Panc1 (cell line): Measurements from ENCODE around the gene HS3ST5.

Experiments
- CTCF ChIP-seq: fragments of 450-650 bp; IDR thresholded peaks from 2 replicates; pipeline ENCODE4 v1.5.1; 2017; ENCODE audit warnings: mild to moderate bottlenecking
- POLR2AphosphoS5 ChIP-seq: IDR thresholded peaks from 2 replicates; pipeline ENCODE4 v1.6.1; 2012; ENCODE audit warnings: mild to moderate bottlenecking, low read depth, low read length, moderate library complexity
- REST ChIP-seq, 2 experiments: IDR thresholded peaks; 2 replicates each; pipeline ENCODE4 v1.6.1; 2011 to 2012; ENCODE audit warnings: low read depth in 2 of 2, control low read depth in 1 of 2, low read length in 1 of 2, mild to moderate bottlenecking in 1 of 2, moderate library complexity in 1 of 2; ENCODE audit not compliant: insufficient read depth in 1 of 2
- TCF7L2 ChIP-seq: IDR thresholded peaks from 2 replicates; pipeline ENCODE4 v1.6.1; 2011; ENCODE audit warnings: mild to moderate bottlenecking, low read depth, low read length, inconsistent platforms

GRCh38 chr6:114064862-114065261 lies 278.0 kb downstream of the HS3ST5 start:
- TF ChIP-seq CTCF: no peak
- TF ChIP-seq POLR2AphosphoS5: no peak
- TF ChIP-seq REST (IDR thresholded peaks at IDR 0.05; ENCODE audit: insufficient read depth in 1 of 2, low read depth in 2 of 2, low read length in 1 of 2): no peak
- TF ChIP-seq TCF7L2: no peak
